Chondrocyte (in vitro differentiated cells): ENCODE data around the gene ARHGAP26. TPM values are rescaled to one million over a fixed set of nuclear protein-coding genes. Genes with fewer than 3 reads are reported as not detected.

Experiments used
- DNase-seq: peaks from one replicate; pipeline ENCODE4 v3.0.0; 2021; ENCODE audit warnings: mixed read lengths, low spot score
- H3K27ac Mint-ChIP-seq: one replicate; pipeline ENCODE4 v1.8.0; 2021; ENCODE audit warnings: mild to moderate bottlenecking, moderate library complexity, mixed read lengths; ENCODE audit not compliant: unreplicated experiment
- H3K27me3 Mint-ChIP-seq: 2 replicates; pipeline ENCODE4 v1.8.0; 2021; ENCODE audit warnings: low read depth, mixed read lengths
- H3K36me3 Mint-ChIP-seq: 2 replicates; pipeline ENCODE4 v1.8.0; 2021; ENCODE audit warnings: low read depth, mixed read lengths
- H3K4me1 Mint-ChIP-seq: 2 replicates; pipeline ENCODE4 v1.8.0; 2021; ENCODE audit warnings: low read depth, mild to moderate bottlenecking, mixed read lengths
- H3K4me3 Mint-ChIP-seq: one replicate; pipeline ENCODE4 v1.8.0; 2021; ENCODE audit warnings: mild to moderate bottlenecking, moderate library complexity, mixed read lengths; ENCODE audit not compliant: unreplicated experiment
- H3K9me3 Mint-ChIP-seq: 2 replicates; pipeline ENCODE4 v1.8.0; 2021; ENCODE audit warnings: low read depth, mixed read lengths
- total RNA-seq: library from RNA; stranded (reverse); gene quantifications from 3 replicates; pipeline ENCODE4 v1.2.1, GENCODE V29; 2021
- TF ChIP-seq, protein P1 (sequence below): fragments of 200-600 bp; sonication (generic); IDR thresholded peaks from 2 replicates; pipeline ENCODE4 v1.5.0; 2021; ENCODE audit warnings: antibody characterized with exemption, mild to moderate bottlenecking, moderate library complexity

ARHGAP26 gene
- total RNA-seq, 1 donor from 2014 or later, result 16.4 TPM

DNA sequence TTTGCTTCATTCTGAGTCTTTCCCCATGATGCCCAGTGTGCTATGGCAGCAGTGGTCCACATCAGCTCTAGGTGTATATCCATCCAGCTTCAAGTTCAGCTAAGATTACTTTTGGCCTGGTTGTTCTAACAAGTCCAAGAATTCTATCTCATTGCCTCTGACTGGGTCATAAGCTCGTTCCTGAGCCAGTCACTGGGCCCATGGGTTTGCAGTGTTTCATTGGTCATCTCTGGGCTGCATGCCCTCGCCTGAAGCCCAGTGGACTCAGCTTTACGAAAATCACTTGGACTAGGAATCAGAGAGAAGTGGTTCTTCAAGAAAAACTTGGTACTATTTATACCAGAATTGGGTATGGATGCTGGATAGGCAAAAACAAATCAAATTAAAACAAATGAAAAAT, 16.1 kb upstream of the ARHGAP26 start:
- Mint-ChIP-seq H3K4me3 (no peak overlapping the region), H3K4me1 (peaks cover 36% of the 10 kb centered on the region), H3K36me3 (no peaks in the 10 kb centered on the region), H3K27ac (no peak overlapping the region), H3K27me3 (no peaks in the 10 kb centered on the region), H3K9me3 (peaks cover 3% of the 10 kb centered on the region)
- DNase-seq, result no peak
- TF ChIP-seq, protein P1, sequence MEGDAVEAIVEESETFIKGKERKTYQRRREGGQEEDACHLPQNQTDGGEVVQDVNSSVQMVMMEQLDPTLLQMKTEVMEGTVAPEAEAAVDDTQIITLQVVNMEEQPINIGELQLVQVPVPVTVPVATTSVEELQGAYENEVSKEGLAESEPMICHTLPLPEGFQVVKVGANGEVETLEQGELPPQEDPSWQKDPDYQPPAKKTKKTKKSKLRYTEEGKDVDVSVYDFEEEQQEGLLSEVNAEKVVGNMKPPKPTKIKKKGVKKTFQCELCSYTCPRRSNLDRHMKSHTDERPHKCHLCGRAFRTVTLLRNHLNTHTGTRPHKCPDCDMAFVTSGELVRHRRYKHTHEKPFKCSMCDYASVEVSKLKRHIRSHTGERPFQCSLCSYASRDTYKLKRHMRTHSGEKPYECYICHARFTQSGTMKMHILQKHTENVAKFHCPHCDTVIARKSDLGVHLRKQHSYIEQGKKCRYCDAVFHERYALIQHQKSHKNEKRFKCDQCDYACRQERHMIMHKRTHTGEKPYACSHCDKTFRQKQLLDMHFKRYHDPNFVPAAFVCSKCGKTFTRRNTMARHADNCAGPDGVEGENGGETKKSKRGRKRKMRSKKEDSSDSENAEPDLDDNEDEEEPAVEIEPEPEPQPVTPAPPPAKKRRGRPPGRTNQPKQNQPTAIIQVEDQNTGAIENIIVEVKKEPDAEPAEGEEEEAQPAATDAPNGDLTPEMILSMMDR, result no peak

DNA sequence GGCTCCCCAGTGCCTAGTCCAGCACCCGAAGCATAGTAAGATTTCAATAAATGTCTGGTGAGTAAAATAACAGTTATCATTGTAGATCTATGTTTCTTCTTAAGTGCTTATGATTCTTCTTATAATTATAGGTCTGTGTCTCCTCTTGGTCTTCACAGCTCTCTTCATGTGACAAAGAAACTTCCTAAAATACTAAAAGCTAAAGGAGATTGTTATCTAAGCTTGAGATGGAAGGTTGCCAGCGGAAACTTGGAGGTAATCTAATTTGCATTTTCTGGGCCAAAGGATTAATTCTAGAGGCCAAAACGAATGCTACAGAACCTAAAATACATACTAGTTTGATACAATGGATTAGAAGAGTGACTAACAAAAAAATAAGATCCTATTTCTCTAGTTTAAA, 13.6 kb upstream of the ARHGAP26 start:
- Mint-ChIP-seq H3K9me3 (no peaks in the 10 kb centered on the region), H3K27me3 (no peaks in the 10 kb centered on the region), H3K4me3 (no peak overlapping the region), H3K4me1 (peaks cover 22% of the 10 kb centered on the region), H3K36me3 (no peaks in the 10 kb centered on the region), H3K27ac (no peak overlapping the region)
- TF ChIP-seq, protein P1, result no peak
- DNase-seq, result no peak

- Mint-ChIP-seq H3K9me3 (no peaks in the 10 kb centered on the region), H3K27me3 (no peaks in the 10 kb centered on the region), H3K27ac (no peak overlapping the region), H3K4me3 (no peak overlapping the region), H3K4me1 (peaks cover 12% of the 10 kb centered on the region), H3K36me3 (no peaks in the 10 kb centered on the region)
- DNase-seq, result no peak
- TF ChIP-seq, protein P1, result no peak
These were observed 12.6 kb upstream of the ARHGAP26 start for GRCh38 chr5:142757564-142757963.

DNA sequence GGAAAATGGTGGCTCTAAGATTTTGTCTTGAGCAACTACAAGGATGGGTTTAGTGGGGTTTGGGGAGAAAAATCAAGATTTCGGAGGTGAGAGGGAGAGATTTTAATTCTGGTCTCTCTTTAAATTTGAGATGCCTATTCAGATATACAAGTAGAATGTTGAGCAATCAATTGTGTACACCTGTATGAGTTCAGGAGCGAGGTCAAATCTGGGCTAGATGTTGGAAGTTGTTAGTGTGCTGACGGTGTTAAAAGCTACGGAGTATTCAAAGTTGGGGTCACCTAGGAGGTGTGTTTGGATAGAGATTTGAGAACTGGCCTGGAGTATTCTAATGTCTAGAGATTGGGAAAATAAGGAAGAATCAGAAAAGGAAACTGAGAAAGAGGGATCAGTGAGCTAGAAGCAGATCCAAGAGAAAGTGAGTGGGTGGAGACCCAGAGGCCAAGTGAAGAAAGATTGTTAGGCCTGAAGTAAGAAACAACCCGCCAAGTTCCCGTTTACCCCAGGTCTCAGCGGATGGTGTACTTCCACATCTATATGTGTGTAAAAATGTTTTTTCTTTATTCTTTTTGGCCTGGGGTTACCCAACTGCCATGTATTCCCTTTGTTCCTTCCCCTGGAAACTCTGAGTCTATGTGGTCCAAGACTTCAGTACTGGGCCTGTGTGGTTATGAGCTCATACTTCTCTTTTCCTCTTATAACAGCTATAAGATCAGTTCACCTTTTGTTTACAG, 11.9 kb upstream of the ARHGAP26 start:
- Mint-ChIP-seq H3K4me1 (peaks cover 5% of the 10 kb centered on the region), H3K9me3 (no peaks in the 10 kb centered on the region)
- TF ChIP-seq, protein P1, result no peak

DNA sequence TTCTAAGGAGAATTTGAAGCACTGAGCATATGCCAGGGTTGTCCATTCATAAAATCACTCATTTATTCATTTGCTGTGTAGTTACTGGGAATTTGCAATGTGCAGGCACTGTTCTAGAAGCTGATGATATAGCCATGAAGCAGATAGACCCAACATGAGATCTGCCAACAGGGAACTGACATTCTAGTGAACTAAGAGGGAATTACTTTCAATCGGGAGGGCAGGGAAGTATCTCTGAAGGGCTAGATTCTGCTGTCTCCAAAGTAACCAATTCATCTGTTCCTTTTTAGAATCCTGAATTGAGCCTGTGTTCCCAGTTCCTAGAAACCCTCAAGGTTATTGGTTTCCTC, 11.4 kb upstream of the ARHGAP26 start:
- Mint-ChIP-seq H3K4me1 (no peaks in the 10 kb centered on the region), H3K36me3 (no peaks in the 10 kb centered on the region), H3K27ac (no peak overlapping the region), H3K27me3 (no peaks in the 10 kb centered on the region), H3K9me3 (no peaks in the 10 kb centered on the region), H3K4me3 (no peak overlapping the region)
- no peak for DNase-seq
- TF ChIP-seq, protein P1, result no peak

More for the DNA sequence above, 11.9 kb upstream of the ARHGAP26 start:
- Mint-ChIP-seq H3K27ac (no peak overlapping the region), H3K4me3 (no peak overlapping the region), H3K36me3 (no peaks in the 10 kb centered on the region), H3K27me3 (no peaks in the 10 kb centered on the region)
- no peak for DNase-seq
